HG03135 (cell line): ENCODE measurements around the gene SMARCC2.

Source experiments
- ATAC-seq: cut with Tn5 transposase; IDR thresholded peaks from one replicate; pipeline ENCODE4 v1.9.1; 2021; ENCODE audit warnings: mild to moderate bottlenecking, moderate library complexity; ENCODE audit not compliant: unreplicated experiment

SMARCC2 gene

DNA sequence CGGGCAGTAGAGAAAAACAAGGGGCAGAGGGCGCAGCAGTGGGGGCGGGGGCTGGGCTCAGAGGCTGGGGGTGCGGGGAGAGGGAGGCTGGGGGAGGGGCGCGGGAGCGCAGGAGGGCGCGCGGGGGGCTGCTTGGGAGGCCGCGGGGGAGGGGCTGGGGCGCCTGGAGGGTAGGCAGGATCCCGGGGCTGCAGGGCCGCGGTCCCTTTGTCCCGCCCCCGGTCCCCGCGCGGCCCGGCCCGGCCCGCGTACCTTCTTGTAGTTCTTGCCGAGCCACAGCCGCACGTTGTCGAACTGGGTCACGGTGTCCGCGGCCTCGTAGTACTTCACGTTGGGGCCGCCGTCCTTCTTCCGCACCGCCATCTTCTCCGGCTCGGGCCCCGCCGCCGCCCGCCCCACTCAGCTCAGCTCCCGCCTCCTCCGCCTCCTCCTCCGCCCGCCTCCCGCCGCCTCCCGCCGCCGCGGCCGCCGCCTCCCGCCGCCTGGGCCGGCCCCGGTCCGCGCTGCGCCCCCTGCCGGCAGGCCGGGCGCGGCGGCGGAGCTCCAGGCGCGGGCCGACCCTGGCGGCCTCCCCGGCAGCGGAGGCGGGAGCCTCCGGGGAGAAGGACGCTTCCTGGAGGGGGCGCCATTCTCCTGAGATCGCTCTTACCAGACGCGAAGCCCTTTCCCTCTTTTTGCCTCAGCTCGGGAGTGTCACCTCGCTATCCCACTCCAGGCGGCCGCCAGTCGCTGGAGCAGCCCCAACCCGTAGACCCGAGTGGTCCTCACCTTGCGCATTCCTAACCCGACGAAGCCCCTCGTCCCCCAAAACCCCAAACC is at the start of gene SMARCC2:
SMARCC2 (minus strand) TSS at position 385 of the 819 bp plus-strand sequence; CDS start at position 363, 22 bp downstream.
- ATAC-seq = peak; percentile 69

DNA sequence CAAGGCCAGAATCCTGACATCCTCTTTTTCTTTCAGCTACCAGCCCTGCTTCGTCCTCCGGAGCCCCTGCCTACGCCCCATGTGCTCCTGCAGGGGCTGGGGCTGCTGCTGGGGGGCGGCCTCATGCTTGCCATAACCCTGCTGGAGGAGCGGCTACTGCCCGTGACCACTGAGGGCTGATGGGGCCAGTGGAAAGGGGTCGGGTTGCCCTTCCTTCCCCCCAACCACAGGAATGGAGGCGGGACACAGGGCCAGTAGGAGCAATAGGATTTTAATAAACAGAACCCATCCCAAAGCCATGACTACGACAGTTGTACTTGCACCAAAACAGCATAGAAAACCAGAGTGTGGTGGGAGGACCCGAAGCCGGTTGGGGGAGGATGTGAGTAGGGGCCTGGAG is 48.3 kb upstream of the SMARCC2 start:
- no peak for ATAC-seq

DNA sequence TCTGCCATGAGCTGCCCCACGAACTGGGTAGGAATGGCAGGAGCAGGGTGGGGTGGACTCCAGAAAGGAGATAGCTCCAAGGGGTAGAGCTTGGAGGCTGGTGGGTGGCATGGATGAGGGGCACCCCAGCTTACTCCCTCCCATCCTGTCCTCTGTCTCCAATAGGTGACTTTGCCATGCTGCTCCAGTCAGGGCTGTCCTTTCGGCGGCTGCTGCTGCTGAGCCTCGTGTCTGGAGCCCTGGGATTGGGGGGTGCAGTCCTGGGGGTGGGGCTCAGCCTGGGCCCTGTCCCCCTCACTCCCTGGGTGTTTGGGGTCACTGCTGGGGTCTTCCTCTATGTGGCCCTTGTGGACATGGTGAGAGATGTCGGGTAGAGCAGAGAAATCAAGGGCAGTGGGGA is 47.7 kb upstream of the SMARCC2 start:
- ATAC-seq = no peak

DNA sequence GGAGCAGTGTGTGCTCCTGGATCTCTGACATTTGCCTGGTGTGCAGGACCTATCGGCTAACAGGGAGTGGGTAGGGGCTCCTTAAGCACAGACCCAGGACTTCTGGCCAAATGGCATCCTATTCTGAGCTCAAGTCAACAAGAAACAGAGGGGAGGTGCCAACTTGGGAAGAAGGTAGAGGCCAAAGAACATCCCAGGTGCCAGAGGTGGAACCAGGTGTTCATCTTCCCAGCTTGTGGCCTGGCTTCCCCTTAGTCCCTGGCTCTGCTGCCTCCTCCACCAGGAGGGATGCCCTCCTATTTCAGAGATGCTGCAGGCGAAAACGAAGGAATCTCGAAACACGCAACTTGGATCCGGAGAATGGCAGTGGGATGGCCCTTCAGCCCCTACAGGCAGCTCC is 46.8 kb upstream of the SMARCC2 start:
- no peak for ATAC-seq

DNA sequence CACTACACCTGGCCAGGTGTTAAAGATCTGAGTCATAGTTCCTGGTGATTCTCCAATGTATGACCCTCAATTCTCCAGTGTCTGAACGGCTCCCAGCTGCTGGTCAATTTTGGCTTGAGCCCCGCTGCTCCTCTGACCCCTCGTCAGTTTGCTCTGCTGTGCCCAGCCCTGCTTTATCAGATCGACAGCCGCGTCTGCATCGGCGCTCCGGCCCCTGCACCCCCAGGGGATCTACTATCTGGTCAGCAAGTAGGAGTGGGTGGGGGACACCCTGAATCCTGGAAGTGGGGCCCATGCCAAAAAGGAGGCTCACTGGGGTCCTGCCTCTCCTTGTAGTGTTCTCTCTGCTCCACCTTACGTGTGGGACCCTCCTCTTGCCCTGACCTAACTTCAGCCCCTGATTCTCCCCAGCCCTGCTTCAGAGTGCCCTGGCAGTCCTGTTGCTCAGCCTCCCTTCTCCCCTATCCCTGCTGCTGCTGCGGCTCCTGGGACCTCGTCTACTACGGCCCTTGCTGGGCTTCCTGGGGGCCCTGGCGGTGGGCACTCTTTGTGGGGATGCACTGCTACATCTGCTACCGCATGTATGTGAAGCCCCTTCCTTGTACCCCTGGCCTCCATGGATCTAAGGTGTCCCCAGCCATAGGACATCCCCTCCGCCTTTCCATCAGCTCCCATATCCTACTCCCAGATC is 45.6 kb upstream of the SMARCC2 start:
- no peak for ATAC-seq

DNA sequence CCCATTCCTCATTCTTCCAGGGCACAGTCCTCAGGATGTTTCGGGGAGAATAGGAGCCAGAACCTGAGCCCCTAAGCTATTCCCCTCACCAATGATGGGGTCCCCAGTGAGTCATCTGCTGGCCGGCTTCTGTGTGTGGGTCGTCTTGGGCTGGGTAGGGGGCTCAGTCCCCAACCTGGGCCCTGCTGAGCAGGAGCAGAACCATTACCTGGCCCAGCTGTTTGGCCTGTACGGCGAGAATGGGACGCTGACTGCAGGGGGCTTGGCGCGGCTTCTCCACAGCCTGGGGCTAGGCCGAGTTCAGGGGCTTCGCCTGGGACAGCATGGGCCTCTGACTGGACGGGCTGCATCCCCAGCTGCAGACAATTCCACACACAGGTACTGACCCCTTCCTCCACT is 41.9 kb upstream of the SMARCC2 start:
- ATAC-seq = no peak

DNA sequence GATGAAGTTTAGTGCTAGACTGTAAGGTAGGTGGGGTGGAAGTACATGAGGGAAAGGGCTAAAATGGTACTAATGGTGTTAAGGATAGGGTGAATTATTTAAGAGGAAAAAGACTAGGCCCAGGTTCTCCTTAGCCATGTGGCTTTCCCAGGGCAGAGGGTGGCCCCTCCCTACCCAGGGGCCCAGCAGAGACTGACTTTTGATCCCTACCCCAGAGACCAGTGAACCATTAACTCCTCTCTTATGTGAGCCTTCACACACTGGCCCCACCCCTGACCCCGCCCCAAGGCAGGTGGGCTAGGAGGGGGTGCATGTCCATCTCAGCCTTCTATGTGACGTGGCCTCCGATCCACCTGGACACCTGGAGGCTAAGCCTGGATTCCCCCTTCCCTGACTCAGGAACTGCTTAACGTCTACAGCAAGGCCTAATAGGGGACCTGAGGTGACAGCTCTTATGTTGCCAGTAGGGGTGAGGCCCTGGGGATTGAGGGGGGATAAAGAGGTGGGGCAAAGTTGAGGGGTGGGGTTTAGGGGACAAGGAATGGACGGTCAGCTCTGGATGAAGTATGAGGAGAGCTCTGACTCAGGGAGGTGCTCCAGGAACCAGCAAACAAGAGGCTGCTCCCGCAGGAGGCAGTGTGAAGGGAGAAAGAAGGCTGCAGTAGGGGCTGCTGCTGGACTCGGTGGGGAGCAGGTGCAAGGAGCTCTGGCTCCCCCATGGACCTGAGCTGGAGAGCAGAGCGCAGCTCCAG is 41.3 kb upstream of the SMARCC2 start:
- ATAC-seq = no peak

DNA sequence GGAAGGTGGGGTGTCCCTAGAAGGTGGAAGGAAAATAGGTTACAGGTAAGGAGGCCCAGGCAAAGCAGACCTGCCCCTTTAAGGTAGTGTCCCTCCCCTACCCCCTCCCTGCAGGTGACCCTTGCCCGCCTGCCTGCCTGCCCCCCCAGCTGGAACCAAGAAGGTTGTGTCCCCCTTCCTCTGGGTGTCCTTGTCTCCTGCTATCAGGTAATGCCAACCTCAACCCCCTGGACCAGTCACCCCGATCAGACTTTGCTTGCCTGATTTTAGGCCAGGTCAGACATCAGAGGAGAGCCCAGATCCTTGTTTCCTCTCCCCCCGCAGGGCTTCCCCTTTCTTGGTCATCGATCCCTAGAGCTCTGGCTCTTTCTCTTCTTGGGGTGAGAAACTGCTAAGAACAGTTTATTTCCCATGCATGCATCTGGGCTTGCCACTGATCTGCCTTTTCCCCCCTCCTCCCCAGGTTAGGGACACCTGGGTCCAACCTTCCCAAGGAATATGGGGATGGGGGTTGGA is 40.7 kb upstream of the SMARCC2 start, which contains the start of gene SLC39A5:
SLC39A5 (plus strand) TSS at position 136 of the 516 bp plus-strand sequence. CDS start 1,224 bp downstream, outside the sequence.
- ATAC-seq = no peak

DNA sequence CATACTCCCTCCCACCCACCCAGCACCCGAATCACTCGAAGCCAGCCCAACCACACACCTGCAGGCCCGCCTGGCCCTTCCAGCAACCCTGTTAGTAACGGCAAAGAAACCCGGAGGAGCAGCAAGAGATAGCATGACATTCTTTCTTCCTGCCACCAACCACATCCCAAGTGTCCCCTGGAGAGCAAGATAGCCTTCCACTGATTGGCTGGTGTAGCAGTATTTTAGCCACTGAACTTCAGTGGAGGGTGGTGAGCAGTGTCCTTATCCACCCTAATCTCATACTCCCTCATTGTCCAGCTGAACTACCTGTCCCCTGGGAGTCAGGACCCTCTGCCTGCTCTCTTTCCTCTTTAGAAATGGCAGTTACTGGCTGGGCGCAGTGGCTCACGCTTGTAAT is 39.8 kb upstream of the SMARCC2 start:
- no peak for ATAC-seq

DNA sequence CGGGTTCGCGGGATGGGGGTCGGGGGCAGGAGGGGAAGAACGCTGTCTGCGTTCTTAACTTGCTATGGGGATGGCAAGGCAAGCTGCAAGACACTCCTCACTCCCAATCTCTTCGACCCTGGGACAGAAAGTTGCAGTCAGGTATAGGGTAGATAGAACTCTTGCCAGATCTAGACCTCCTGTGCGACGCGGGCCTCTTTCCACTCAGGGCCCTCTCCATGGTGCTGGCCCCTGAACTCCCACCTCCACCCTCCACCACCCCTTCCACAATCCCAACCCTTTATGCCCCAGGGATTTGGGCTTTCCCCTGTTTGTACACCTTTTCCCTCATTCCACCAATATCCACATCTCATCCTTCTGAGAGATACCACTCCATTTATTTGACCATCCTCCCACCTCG is 35.7 kb upstream of the SMARCC2 start:
- no peak for ATAC-seq

DNA sequence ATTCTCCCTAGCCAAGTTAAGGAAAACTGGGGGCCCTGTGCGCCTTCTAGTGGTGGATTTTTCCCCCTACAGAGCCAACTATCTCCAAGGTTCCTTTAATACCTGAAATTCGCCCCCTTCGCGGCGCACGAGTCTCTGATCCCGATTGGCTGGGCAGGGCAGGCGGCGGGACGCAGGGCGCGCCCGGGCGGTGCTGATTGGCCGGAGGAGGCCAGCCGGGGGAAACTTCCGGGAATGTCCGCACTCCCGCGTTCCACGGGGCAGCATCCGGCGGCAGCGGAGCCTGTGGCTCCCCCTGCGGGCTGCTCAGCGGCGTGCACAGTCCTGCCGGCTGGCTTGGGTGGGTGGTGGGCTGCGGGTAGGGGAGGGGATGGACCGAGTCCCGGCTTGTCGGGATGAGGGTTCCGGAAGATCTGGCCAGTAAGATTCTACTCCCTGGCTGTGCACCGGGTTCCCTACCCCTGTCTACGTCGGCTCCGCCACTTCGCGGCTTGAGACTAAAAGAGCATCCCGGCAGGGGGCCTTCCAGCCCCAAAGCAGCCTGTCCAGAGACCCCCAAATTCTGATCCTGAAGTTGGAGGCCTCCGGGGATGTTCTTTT is 34.9 kb upstream of the SMARCC2 start, which contains the start of gene NABP2:
NABP2 (plus strand) TSS at position 241 of the 600 bp plus-strand sequence. CDS start 515 bp downstream, outside the sequence.
- ATAC-seq = peak; percentile 78

DNA sequence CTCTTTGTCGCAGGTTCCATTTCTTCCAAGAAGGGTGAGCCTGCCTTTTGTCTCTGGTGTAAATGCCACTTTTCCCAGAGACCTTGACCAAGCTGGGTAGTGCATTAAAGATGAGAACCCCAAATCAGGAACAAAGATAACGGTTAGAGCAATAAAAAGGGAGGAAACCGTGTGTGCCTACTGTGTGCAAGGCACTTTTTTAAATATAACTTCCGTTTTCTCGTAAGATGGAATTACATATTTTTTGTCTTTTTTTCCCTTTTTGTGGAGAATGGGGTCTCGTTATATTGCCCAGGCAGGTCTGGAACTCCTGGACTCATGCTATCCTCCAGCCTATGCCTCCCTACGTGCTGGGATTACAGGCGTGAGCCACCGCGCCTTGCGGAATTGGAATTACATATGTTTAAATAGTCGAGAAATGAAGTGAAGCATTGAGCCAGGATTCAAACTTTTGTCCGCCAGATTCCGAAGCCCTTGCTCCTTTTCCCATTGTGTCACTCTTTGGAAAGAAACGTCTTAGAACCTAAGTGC is 34.4 kb upstream of the SMARCC2 start:
- no peak for ATAC-seq

DNA sequence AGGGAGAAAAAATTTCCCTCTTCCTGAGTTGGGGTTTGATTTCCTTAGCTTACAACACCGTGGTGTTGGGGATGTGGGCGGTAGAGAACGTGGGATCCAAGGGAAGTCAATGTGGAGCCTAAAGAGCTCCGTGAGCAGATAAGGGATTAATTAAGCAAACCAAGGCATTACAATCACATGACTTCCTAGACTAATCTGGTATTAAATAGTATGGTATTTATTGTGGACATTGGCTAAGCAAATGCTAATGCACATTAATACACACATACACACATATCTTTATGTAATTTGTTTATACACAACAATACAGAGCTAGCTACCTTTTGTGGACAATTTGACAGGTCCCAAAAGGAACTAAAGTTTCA is 33.2 kb upstream of the SMARCC2 start:
- ATAC-seq = no peak

DNA sequence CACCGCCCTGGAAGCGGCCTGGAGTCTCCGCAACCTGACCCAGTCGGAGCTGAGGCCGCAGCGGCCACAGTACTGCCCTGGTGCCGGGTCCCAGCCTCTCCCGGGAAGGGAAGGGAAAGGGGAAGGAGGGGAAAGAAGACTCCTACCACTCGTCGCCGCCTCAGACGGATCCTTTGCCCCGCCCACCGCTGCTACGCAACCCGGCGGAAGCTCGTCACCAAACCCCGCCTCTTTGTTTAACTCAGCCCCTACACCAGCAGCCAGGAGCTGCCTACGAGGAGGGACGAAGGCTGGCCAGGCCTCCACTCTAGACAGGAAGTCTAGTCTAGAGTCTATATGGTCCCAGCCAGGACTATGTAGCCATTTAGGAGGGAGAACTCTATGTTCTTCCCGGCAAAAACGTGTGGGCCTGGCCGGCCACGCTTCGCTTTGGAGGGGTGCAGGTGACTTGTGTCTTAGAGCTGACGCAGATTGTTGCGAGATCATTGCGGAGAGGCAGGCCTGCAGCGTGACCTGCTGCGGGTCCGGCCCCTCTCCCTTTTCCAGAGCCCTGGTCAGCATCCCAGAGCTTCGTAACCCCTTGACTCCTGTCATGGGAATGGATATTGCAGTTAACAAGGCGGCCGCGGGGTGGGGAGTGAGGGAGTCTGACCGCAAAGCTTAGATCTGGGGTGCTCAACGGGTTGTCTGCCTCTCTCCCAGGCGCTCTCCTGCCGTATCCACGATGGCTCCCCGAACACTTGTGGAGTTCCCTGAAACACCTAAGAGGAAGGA is 32.7 kb upstream of the SMARCC2 start, which contains the start of gene RNF41:
RNF41 (minus strand) TSS at position 166 of the 774 bp plus-strand sequence. CDS start 7,875 bp downstream, outside the sequence.
- ATAC-seq = peak; percentile 77

DNA sequence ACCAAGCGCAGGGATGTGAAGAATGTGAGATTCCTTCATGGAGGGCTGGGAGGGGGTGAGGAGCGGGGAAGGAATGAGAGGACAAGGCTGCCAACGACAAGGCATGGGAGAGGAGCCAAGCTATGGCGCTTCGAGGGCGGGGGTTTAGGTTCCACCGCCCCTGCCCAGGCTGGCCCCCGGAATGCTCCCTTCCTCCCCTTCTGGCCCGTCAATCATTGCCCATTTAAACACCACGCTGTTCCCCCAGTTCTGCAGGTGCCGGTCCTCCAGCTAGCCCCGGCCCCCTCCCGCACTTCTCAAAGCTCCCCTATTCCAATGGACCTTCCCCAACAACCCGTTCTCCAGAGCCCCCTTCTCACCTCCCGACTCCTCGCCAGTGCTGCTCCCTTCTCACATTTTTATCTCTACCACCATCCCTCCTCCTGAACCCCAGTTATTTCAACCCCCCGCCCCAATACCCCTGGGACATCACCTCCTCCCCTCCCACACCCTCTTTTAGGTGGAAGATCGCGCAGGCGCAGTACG is 32.0 kb upstream of the SMARCC2 start:
- peak; percentile 12 for ATAC-seq

DNA sequence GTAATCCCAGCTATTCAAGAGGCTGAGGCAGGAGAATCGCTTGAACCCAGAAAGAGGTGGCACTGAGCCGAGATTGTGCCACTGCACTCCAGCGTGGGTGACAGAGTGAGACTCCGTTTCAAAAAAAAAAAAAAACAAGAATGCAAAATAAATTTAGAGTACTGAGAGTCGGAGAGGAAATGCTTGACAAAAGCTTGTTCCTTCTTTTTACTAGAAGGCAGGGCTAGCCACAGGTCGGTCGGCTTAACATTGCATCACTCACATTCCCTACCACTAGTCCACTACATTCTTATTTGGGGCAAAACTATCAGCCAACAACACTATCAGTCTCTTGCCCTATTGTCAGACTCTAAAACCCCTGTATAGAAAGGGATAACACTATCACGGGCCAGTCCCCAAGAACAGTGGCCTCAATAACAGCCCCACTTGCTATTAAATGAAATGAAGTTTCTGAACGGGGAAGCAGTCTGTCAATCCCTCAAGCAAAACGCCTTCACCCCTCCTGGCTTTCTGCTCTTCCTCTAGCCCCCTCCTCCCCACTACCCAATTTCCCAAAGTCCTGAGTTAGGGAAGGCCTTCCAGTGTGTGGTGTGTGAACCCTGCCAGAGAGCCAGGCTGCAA is 31.4 kb upstream of the SMARCC2 start:
- no peak for ATAC-seq

DNA sequence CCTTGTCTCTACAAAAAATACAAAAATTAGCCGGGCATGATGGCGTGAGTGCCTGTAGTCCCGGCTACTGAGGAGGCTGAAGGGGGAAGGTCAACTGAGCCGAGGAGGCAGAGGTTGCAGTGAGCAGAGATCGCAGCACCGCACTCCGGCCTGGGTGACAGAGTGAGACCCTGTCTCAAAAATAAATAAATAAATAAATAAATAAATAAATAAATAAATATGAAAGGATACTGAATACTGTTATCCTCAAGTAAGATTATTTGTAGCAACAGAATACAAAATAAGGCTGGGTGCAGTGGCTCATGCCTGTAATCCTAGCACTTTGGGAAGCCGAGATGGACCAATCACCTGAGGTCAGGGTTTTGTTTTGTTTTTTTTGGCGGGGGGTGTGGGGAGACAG is 30.6 kb upstream of the SMARCC2 start:
- ATAC-seq = no peak

DNA sequence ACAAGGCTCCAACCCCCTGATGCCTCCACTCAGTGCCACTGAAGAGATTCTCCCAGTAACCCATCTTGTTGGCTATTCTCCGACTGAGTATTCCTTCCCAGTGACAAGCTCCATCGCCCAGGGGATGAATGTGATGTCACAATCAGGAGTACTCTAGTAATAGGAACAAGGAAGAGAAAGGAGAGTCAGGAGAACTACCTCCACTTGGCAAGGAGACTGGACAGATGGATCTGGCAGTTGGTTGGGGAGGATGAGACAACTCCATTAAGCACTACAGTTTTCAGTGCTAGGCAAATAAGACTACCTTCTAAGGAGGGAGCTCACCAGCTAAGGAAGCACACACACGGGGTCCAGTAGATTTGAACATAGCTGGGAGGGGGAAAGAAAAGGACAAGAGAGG is 27.2 kb upstream of the SMARCC2 start:
- no peak for ATAC-seq

DNA sequence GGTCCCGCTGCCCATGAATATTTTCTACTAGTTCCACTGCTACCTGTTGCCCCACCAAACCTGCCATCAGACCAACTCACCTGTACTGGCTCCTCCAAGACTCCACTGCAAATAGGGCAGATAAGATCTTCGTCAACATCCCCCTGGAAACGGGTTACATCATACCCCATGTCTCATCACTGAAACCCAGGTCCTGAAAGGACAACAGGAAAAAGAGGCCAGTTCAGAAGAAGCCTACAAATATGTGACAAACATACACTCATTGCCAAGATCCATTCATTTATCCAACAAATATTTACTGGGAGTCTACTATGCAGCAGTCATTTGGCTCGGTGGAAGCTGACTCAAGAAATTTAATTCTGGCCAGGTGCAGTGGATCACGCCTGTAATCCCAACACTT is 24.6 kb upstream of the SMARCC2 start:
- ATAC-seq = no peak
